ENCODE data around the gene PLPP7. TPM values are rescaled to one million over a fixed set of nuclear protein-coding genes. Genes with fewer than 3 reads are reported as not detected.

Gene PLPP7
- total RNA-seq, 1 donor from 2014 or later = 107 TPM

GRCh38 chr9:131298341-131298740 is 8.8 kb downstream of the PLPP7 start:
- intact Hi-C loops (cut with DNase I) = no loop called here
- no peak for DNase-seq (ENCODE audit: missing footprints)
- ATAC-seq = no peak

- intact Hi-C loops (cut with DNase I) = no loop called here
- ATAC-seq (no peak), DNase-seq (ENCODE audit: missing footprints) (no peak)
These were observed 9.3 kb downstream of the PLPP7 start for GRCh38 chr9:131298816-131299215.

GRCh38 chr9:131299346-131299960 is 9.9 kb downstream of the PLPP7 start:
- intact Hi-C loops (cut with DNase I) = no loop called here
- DNase-seq (ENCODE audit: missing footprints) (no peak), ATAC-seq (peak; percentile 47)

DNA sequence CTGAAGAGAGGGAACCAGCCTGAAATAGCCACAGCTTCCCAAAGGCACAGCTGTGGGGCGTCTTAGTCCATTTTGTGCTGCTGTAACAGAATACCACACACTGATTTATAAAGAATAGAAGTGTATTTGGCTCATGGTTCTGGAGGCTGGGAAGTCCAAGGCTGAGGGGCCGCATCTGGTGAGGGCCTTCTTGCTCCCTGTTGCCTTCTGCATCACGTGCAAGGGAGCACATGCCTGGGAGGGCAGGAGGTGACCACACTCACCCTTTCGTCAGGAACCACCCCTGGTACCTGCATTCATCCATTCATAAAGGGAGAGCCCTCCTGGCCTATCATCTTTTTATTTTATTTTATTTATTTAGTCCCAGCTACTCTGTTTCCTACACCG is 10.4 kb downstream of the PLPP7 start:
- intact Hi-C loops (cut with DNase I) = no loop called here
- no peak for ATAC-seq
- no peak for DNase-seq (ENCODE audit: missing footprints)

GRCh38 chr9:131300444-131300843 is 10.9 kb downstream of the PLPP7 start:
- ATAC-seq (no peak), DNase-seq (ENCODE audit: missing footprints) (no peak)
- intact Hi-C loops (cut with DNase I) = no loop called here

DNA sequence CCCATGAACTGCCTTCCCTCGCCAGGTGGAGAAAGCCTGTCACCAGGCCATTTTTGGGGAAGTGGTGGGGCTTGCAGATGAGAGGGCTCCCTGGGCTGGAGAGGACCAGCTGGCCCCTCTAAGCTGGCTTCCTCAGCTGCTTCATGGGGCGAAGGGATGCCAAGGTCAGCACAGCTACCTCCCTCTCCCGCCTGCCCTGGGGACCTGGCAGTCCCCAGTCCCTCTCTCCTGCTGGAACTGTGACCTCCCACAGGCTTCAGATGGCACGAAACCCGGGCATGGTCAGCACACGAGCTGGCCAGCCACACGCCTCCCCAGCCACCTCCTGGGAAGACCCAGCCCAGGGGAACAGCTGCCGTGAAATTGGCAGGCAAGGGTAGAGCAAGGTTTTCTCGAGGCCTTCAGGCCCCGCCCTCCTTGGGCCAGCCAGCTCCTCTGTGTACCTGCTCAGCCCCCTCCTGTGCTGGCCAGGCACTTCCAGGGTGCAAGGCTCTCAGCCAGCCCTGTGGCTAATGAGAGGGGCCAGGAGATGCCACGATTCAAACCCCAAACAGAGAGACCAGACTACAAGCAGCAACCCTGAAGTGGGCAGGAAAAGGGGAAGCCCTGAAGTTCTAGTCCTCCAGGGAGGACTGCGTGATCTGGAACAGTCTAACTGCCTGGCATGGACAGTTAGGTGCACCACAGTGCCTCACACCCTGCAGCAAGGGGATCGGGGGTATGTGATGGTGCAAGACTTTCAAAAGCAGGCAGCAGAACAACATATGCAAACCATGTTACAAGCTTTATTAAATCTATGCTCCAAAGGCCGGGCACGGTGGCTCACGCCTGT is 12.9 kb downstream of the PLPP7 start:
- DNase-seq (ENCODE audit: missing footprints) = peak; percentile 71
- intact Hi-C loops (cut with DNase I) = loop anchor here (2.0 kb wide), 1 partner anchor 32 kb away; no protein-coding TSS in a partner anchor
- peak; percentile 58 for ATAC-seq

DNA sequence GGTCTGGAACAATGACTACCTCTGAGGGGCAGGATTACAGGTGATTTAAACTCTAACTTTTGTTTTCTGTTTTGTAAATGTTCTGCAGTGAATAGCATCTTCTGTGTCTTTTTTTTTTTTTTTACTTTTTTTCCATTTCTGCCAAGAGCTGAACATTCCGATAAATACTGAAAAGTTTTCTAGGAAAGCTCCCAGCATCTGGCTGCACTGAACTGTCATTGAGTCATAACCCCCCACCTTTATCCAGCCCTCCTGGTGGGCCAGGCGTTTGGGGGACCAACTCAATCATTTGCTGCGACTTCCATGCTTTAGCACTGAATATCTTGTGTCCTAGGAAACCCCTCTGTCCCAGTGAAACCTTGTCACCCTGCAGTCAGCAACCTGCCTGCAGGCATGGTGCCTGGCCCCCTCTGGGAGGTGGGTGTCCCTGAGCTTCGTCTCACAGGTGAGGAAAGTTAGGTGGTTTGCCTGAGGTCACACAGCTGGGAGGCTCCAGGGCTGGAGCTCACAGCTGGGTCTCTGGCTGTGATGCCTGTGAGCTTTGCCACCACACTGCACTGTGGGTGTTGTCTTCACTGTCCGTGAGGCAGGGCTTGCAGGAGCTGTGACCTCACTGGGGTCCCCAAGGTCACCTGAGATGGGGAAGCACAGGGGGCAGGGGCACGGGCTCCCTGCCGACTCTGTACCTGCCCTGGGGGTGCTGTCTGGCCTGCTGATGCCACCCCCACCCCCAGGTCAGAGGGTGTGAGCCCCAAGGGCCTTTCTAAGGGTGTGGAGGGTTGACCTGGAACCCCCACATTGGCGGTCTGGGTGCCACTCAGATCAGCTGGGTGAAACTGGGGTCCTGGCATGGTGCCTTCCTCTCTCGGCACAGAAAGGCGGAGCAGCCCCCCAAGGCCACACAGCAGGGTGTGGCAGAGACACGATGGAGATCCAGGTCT is 14.1 kb downstream of the PLPP7 start:
- DNase-seq (ENCODE audit: missing footprints) (no peak), ATAC-seq (no peak)
- intact Hi-C loops (cut with DNase I) = loop anchor here (2.0 kb wide), 1 partner anchor 31 kb away; no protein-coding TSS in a partner anchor

DNA sequence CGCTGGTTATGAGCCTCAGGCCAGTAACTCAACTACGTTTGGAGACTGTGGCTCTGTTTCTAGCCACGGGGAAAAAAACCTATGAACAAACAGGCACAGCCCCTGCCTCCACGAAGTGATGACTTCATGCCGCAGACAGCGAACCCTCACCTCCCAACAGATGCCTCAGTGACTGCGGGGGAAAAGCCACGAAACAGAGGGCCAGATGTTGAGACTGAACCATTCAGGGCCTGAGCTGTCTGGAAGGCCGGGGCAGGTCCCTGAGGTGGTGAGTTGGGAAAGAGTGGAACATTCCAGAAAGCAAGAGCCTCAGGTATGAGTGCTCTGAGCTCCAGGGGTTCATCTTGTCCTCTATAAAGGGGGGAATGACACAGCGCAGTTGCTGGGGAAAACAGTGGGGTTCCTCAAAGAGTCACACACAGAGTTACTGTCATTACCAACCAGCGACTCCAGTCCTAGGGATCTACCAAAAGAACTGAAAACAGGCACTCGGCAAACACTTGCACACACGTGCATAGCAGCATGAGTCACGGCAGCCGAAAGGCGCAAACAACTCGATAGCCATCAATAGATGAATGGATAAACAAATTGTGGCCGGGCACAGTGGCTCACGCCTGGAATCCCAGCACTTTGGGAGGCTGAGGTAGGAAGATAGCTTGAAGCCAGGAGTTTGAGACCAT is 15.3 kb downstream of the PLPP7 start:
- no peak for DNase-seq (ENCODE audit: missing footprints)
- ATAC-seq = no peak
- intact Hi-C loops (cut with DNase I) = no loop called here

- intact Hi-C loops (cut with DNase I) = no loop called here
- ATAC-seq = no peak
- no peak for DNase-seq (ENCODE audit: missing footprints)
These were observed 17.0 kb downstream of the PLPP7 start for GRCh38 chr9:131306397-131307004.

DNA sequence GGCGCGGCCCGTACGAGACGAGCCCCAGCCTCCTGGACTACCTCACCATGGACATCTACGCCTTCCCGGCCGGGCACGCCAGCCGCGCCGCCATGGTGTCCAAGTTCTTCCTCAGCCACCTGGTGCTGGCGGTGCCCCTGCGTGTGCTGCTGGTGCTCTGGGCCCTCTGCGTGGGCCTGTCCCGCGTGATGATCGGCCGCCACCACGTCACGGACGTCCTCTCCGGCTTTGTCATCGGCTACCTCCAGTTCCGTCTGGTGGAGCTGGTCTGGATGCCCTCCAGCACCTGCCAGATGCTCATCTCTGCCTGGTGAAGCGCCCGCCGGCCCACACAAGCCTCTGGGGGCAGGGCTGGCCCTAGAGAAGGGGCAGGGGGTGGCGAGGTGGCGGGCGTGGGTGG is 18.5 kb downstream of the PLPP7 start:
- intact Hi-C loops (cut with DNase I) = no loop called here
- ATAC-seq = peak; percentile 14
- DNase-seq (ENCODE audit: missing footprints) = no peak

GRCh38 chr9:131308452-131308851 is 18.9 kb downstream of the PLPP7 start:
- peak; percentile 6 for ATAC-seq
- intact Hi-C loops (cut with DNase I) = no loop called here
- no peak for DNase-seq (ENCODE audit: missing footprints)

GRCh38 chr9:131308906-131309529 is 19.5 kb downstream of the PLPP7 start:
- no peak for ATAC-seq
- intact Hi-C loops (cut with DNase I) = no loop called here

GRCh38 chr9:131309530-131310276 is 20.2 kb downstream of the PLPP7 start:
- intact Hi-C loops (cut with DNase I) = no loop called here
- ATAC-seq (no peak), DNase-seq (ENCODE audit: missing footprints) (peak; percentile 57)

More at GRCh38 chr9:131308906-131309529, 19.5 kb downstream of the PLPP7 start:
- peak; percentile 60 for DNase-seq (ENCODE audit: missing footprints)

GRCh38 chr9:131310833-131311554 is 21.5 kb downstream of the PLPP7 start:
- DNase-seq (ENCODE audit: missing footprints) (peak; percentile 73), ATAC-seq (peak; percentile 45)
- intact Hi-C loops (cut with DNase I) = no loop called here

- intact Hi-C loops (cut with DNase I) = no loop called here
- ATAC-seq = no peak
- no peak for DNase-seq (ENCODE audit: missing footprints)
These were observed 22.7 kb downstream of the PLPP7 start for GRCh38 chr9:131312246-131312645.

All from Right ventricle myocardium inferior (tissue), 1 donor.